ENCODE measurements around the gene CFAP61.

Gene CFAP61

DNA sequence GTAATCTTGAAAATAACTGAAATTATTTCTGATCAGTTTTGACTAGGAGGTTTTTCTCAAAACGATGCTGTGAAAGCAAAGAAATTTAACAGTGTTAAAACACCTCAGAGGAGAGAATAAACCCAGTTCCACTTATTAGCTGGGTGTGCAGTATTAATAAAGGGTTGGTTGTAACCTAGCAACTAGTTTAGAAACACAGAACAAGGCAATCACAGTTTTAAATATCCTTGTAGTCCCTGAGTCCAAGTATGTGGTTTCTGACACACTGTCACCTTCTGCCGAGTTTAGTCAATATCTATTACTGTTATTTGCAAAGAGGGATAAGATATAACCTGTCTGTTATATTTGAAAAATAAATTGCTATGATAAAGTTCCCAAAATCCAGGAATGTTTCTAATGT, 245.4 kb downstream of the CFAP61 start:
- H3K9me3 ChIP-seq (ENCODE audit: control insufficient read depth, insufficient read depth, low read length), result no peaks in the 10 kb centered on the region
- H3K9ac ChIP-seq (ENCODE audit: low read depth, low read length), result no peak overlapping the region
- no peaks in the 10 kb centered on the region for H3K27me3 ChIP-seq (ENCODE audit: control insufficient read depth, insufficient read depth, low read length)
- no peaks in the 10 kb centered on the region for H3K4me1 ChIP-seq (ENCODE audit: control insufficient read depth, insufficient read depth, low read length)
- no peaks in the 10 kb centered on the region for H3K36me3 ChIP-seq (ENCODE audit: control insufficient read depth, insufficient read depth, low read length)
- H3K4me3 ChIP-seq (ENCODE audit: low read depth, low read length), result no peak overlapping the region

DNA sequence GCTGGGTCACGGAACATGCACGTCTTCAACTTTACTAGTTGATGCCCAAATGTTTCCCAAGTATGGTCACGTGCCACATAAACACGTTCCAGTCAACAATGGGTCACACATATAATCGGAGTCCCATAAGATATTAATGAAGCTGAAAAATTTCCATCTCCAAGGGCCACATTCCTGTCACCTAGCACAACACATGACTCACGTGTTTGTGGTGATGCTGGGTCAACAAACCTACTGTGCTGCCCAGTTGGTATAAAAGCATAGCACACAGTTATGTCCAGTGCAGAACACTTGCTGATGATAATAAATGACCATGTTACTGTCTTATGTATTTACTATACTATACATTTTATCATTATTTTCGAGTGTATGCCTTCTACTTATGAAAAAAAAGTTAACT, 247.6 kb downstream of the CFAP61 start:
- Histone ChIP-seq H3K36me3 (ENCODE audit: control insufficient read depth, insufficient read depth, low read length) (no peaks in the 10 kb centered on the region), H3K27me3 (ENCODE audit: control insufficient read depth, insufficient read depth, low read length) (no peaks in the 10 kb centered on the region), H3K9me3 (ENCODE audit: control insufficient read depth, insufficient read depth, low read length) (no peaks in the 10 kb centered on the region), H3K4me1 (ENCODE audit: control insufficient read depth, insufficient read depth, low read length) (no peaks in the 10 kb centered on the region), H3K9ac (ENCODE audit: low read depth, low read length) (no peak overlapping the region), H3K4me3 (ENCODE audit: low read depth, low read length) (no peak overlapping the region)

DNA sequence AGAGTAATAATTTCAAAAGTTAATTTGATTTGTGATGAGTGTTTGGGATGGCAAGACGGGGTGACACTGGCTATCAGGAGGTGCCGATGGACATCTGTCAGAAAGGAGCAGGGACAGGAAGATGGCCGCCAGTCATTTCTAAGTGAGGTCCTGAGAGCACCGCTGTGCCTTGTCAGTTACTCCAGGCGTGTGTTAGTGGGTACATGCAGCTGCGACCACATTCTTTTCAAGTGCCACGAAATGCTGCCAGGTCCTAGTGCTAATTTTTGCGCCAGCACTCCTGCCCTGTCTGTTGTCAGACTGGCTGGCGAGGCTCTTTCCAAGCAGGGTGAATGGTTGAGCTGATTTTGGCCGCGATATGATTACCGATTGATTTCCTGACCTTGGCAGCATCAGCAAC, 251.0 kb downstream of the CFAP61 start:
- no peak overlapping the region for H3K9ac ChIP-seq (ENCODE audit: low read depth, low read length)
- H3K27me3 ChIP-seq (ENCODE audit: control insufficient read depth, insufficient read depth, low read length), result no peaks in the 10 kb centered on the region

DNA sequence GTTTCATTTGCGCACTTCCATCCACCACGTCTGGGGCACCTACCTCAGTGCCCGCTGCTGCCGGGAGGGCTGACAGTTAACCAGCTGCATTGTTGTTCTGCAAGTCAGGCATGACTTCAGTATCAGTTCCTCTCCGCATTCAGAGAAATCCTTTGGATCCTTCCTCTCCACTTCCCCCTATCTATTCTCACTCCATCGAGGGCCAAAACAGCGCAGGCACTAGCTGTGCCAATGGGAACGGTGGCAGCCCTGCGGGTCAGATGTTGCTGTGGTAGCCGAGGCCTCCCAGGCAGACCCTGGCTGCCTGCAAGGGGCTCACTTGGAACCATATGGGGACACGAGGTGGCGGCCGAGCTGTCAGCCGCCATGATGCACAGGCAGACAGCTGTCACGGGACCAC, 251.4 kb downstream of the CFAP61 start:
- Histone ChIP-seq H3K4me1 (ENCODE audit: control insufficient read depth, insufficient read depth, low read length) (no peaks in the 10 kb centered on the region), H3K9me3 (ENCODE audit: control insufficient read depth, insufficient read depth, low read length) (no peaks in the 10 kb centered on the region), H3K27me3 (ENCODE audit: control insufficient read depth, insufficient read depth, low read length) (no peaks in the 10 kb centered on the region), H3K9ac (ENCODE audit: low read depth, low read length) (no peak overlapping the region), H3K4me3 (ENCODE audit: low read depth, low read length) (no peak overlapping the region), H3K36me3 (ENCODE audit: control insufficient read depth, insufficient read depth, low read length) (no peaks in the 10 kb centered on the region)

More for the DNA sequence above, 251.0 kb downstream of the CFAP61 start:
- H3K4me3 ChIP-seq (ENCODE audit: low read depth, low read length), result no peak overlapping the region
- no peaks in the 10 kb centered on the region for H3K9me3 ChIP-seq (ENCODE audit: control insufficient read depth, insufficient read depth, low read length)
- no peaks in the 10 kb centered on the region for H3K36me3 ChIP-seq (ENCODE audit: control insufficient read depth, insufficient read depth, low read length)
- H3K4me1 ChIP-seq (ENCODE audit: control insufficient read depth, insufficient read depth, low read length), result no peaks in the 10 kb centered on the region

DNA sequence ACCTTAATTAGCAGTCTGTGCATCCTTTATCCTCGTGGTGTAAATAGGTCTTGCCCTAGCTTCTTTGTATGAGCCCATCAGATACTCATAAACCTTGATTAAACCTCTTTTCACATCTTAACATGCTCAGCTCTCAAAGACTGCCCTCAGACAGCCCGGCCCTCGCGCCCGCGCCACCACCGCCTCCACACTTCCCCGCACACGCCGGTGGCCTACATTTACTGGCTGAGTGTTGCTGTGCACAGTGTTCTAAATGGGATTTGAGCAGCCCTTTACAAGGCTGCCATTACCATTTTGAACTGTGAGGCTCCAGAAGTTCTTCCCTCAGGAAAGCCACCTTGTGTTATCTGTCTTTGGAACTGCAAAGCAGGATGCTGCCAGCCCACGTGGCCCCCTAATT, 252.6 kb downstream of the CFAP61 start:
- no peaks in the 10 kb centered on the region for H3K4me1 ChIP-seq (ENCODE audit: control insufficient read depth, insufficient read depth, low read length)
- H3K27me3 ChIP-seq (ENCODE audit: control insufficient read depth, insufficient read depth, low read length), result no peaks in the 10 kb centered on the region
- no peak overlapping the region for H3K4me3 ChIP-seq (ENCODE audit: low read depth, low read length)
- no peak overlapping the region for H3K9ac ChIP-seq (ENCODE audit: low read depth, low read length)
- no peaks in the 10 kb centered on the region for H3K9me3 ChIP-seq (ENCODE audit: control insufficient read depth, insufficient read depth, low read length)
- no peaks in the 10 kb centered on the region for H3K36me3 ChIP-seq (ENCODE audit: control insufficient read depth, insufficient read depth, low read length)

DNA sequence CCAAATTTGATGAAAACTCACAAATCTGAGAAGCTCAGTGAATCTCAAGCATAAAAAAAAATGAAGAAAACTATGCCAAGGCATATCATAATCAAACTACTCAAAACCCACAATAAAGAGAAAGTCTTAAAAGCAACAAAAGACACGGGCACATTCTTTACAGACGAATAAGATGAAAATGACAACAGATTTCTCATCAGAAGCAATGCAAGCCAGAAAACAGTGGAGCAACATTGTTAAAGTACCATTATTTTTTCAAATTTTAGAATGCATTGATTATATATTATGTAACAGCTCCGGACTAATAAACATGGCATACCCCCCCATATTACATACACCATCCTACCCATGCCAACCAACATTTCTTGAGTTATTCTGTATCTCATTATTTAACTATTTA, 260.2 kb downstream of the CFAP61 start:
- Histone ChIP-seq H3K9ac (ENCODE audit: low read depth, low read length) (no peak overlapping the region), H3K27me3 (ENCODE audit: control insufficient read depth, insufficient read depth, low read length) (no peaks in the 10 kb centered on the region), H3K4me1 (ENCODE audit: control insufficient read depth, insufficient read depth, low read length) (no peaks in the 10 kb centered on the region), H3K4me3 (ENCODE audit: low read depth, low read length) (no peak overlapping the region), H3K9me3 (ENCODE audit: control insufficient read depth, insufficient read depth, low read length) (no peaks in the 10 kb centered on the region), H3K36me3 (ENCODE audit: control insufficient read depth, insufficient read depth, low read length) (no peaks in the 10 kb centered on the region)

DNA sequence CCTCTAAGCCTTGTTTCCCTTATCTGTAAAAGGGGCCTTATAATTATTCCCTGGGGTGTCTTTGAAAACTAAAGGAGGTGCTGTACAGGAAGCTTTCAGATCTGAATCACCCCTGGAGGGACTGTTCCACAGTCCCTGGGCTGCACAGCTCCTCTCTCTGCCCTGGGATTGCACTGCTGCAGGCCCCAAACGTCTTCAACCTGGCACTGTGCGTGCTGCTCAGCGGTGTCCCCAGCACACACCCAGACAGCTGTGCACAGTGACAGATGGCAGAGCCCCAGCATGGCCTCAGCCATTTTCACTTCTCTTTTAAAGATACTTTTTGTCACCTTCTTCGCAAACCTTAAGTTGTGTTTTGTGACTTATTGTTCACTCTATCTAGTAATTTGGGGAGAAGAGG, 264.9 kb downstream of the CFAP61 start:
- H3K9ac ChIP-seq (ENCODE audit: low read depth, low read length), result no peak overlapping the region
- H3K9me3 ChIP-seq (ENCODE audit: control insufficient read depth, insufficient read depth, low read length), result no peaks in the 10 kb centered on the region
- H3K4me1 ChIP-seq (ENCODE audit: control insufficient read depth, insufficient read depth, low read length), result no peaks in the 10 kb centered on the region
- H3K36me3 ChIP-seq (ENCODE audit: control insufficient read depth, insufficient read depth, low read length), result no peaks in the 10 kb centered on the region
- no peak overlapping the region for H3K4me3 ChIP-seq (ENCODE audit: low read depth, low read length)
- no peaks in the 10 kb centered on the region for H3K27me3 ChIP-seq (ENCODE audit: control insufficient read depth, insufficient read depth, low read length)

DNA sequence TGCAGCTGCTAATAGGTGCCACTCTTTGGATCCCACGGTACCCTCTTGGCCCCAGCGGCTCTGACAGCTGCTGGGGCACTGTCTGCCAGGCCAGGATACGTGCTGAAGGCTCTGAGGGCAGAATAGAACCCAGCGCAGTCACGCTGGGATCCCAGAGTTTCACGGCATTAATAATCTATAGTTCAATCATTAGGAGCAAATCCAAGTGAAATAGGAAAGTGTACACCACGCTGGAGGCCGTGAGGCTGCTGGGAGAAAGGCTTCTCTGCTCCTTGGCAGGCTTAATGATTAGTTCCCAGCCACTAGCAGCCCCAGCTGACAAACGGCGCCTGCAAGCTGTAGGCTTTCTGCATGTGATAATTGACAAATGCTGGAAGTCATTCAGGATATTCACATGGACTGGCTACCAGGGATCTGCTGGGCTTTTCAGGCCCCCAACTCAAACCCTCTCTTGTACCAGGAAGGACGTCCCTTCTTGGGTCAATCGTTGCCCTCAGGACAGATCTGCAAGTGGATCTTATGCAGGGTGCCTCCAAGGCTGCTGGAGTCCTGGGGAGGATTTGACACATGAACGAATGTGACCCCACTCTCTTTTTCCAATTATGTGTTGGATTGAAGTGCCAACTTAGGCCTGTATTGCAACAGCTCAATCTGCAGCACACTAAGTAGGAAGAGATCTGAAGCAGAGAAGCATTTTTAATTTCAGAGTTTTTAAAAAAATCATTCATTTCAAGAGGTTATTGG, 265.5 kb downstream of the CFAP61 start:
- Histone ChIP-seq H3K36me3 (ENCODE audit: control insufficient read depth, insufficient read depth, low read length) (no peaks in the 10 kb centered on the region), H3K4me3 (ENCODE audit: low read depth, low read length) (no peak overlapping the region), H3K4me1 (ENCODE audit: control insufficient read depth, insufficient read depth, low read length) (no peaks in the 10 kb centered on the region), H3K9ac (ENCODE audit: low read depth, low read length) (no peak overlapping the region), H3K27me3 (ENCODE audit: control insufficient read depth, insufficient read depth, low read length) (no peaks in the 10 kb centered on the region), H3K9me3 (ENCODE audit: control insufficient read depth, insufficient read depth, low read length) (no peaks in the 10 kb centered on the region)

DNA sequence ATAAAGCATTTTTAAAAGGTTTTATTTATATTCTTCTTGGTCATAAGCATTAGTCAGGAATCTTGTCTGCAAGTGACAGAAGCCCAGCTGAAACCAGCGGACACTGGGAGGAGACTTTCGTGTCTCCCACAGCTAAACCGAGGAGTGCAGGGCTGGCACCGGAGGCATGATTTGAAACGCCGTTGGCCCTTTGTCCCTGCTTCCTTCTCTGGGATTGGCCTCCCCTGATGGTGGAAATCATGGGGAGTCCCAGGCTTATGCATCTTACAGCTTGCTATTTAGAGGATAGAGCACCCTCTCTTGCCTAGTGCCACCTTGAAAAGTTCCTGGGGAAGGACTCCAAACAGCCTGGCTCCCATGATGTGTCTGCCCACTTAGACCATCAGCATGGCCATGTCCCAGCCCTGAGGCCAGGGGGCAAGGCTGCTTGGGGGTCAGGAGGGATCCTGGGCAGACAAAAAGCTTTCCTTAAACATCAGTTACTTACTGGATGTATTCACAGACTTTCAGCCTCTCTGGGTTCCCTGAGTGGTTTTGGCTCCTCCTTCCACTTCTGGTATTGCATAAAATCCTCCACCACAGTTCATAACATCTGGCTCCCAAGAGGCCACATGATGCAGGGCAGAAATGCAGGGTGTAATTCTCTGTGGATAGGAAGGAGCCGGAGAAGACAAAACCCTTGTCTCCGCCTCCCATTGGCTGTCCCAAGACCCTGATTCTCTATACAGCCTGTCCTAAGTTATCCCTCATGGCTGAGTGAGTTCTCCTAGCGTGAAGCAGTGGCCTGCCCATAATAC, 266.2 kb downstream of the CFAP61 start:
- H3K9ac ChIP-seq (ENCODE audit: low read depth, low read length), result no peak overlapping the region
- H3K9me3 ChIP-seq (ENCODE audit: control insufficient read depth, insufficient read depth, low read length), result no peaks in the 10 kb centered on the region
- H3K27me3 ChIP-seq (ENCODE audit: control insufficient read depth, insufficient read depth, low read length), result no peaks in the 10 kb centered on the region
- no peaks in the 10 kb centered on the region for H3K36me3 ChIP-seq (ENCODE audit: control insufficient read depth, insufficient read depth, low read length)
- H3K4me1 ChIP-seq (ENCODE audit: control insufficient read depth, insufficient read depth, low read length), result no peaks in the 10 kb centered on the region
- no peak overlapping the region for H3K4me3 ChIP-seq (ENCODE audit: low read depth, low read length)

DNA sequence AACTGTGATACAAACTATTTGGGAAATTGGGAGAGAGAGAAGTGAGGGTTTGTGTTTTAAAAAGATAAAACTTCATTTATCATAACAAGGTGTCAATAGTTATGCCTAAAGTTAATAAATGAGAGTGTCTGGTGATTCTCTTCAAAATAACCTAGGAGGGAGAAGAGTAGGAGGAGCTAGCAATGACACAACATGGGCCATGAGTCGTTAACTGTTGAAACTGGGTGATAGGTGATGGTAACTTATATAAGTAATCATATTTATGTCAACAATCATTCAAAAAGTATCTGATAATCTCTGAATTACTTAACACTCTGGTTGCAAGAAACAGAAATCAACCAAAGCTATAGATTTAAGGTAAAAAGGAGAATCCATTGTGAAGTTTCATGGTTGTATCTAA, 268.8 kb downstream of the CFAP61 start:
- Histone ChIP-seq H3K4me1 (ENCODE audit: control insufficient read depth, insufficient read depth, low read length) (no peaks in the 10 kb centered on the region), H3K36me3 (ENCODE audit: control insufficient read depth, insufficient read depth, low read length) (no peaks in the 10 kb centered on the region), H3K4me3 (ENCODE audit: low read depth, low read length) (no peak overlapping the region), H3K27me3 (ENCODE audit: control insufficient read depth, insufficient read depth, low read length) (no peaks in the 10 kb centered on the region), H3K9me3 (ENCODE audit: control insufficient read depth, insufficient read depth, low read length) (no peaks in the 10 kb centered on the region), H3K9ac (ENCODE audit: low read depth, low read length) (no peak overlapping the region)

DNA sequence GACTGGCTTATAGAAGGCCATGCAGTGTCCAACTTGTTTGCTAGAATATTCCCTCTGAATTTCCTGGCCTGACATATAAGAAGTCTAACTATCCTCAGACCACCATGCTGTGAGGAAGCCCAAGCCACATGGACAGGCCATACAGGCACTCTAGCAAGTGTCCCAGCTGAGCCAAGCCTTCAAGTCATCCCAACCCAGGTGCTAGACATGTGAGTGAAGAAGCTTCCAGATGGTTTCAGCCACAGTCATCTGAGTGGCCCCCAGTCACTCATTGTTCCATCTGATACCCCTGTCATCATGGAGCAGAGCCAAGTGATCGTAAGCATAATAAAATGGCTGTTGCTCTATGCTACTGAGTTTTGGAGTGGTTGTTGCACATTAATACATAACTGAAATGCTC, 269.6 kb downstream of the CFAP61 start:
- H3K4me1 ChIP-seq (ENCODE audit: control insufficient read depth, insufficient read depth, low read length), result no peaks in the 10 kb centered on the region
- no peaks in the 10 kb centered on the region for H3K9me3 ChIP-seq (ENCODE audit: control insufficient read depth, insufficient read depth, low read length)
- no peaks in the 10 kb centered on the region for H3K27me3 ChIP-seq (ENCODE audit: control insufficient read depth, insufficient read depth, low read length)
- no peak overlapping the region for H3K9ac ChIP-seq (ENCODE audit: low read depth, low read length)
- H3K4me3 ChIP-seq (ENCODE audit: low read depth, low read length), result no peak overlapping the region
- H3K36me3 ChIP-seq (ENCODE audit: control insufficient read depth, insufficient read depth, low read length), result no peaks in the 10 kb centered on the region

DNA sequence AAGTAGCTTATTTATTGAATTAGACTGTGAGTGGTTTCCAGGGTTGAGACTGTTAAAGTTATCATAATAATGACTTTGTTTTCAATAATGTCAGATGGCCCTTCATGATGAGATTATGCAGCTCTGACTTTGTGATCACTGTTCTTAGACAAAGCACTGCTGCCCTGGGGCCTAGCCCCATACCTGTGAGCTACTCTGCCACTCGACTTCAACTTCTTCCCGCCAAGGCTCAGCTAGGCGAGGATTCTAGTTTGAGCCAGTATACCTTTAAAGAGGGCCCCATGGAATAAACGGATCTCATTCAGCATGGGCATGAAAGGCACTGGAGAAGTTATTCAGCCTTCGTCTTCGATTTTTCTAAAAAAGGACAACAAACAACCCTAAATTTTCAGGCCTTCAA, 270.6 kb downstream of the CFAP61 start:
- no peaks in the 10 kb centered on the region for H3K4me1 ChIP-seq (ENCODE audit: control insufficient read depth, insufficient read depth, low read length)
- no peak overlapping the region for H3K4me3 ChIP-seq (ENCODE audit: low read depth, low read length)
- H3K36me3 ChIP-seq (ENCODE audit: control insufficient read depth, insufficient read depth, low read length), result no peaks in the 10 kb centered on the region

More for the DNA sequence above, 270.6 kb downstream of the CFAP61 start:
- Histone ChIP-seq H3K9me3 (ENCODE audit: control insufficient read depth, insufficient read depth, low read length) (no peaks in the 10 kb centered on the region), H3K9ac (ENCODE audit: low read depth, low read length) (no peak overlapping the region), H3K27me3 (ENCODE audit: control insufficient read depth, insufficient read depth, low read length) (no peaks in the 10 kb centered on the region)

Measured in iPS-15b (cell line).